Large intestine (tissue), 3 donors: Measurements from ENCODE around the gene THEMIS2. TPM values are rescaled to one million over a fixed set of nuclear protein-coding genes. Genes with fewer than 3 reads are reported as not detected.

Source experiments
- DNase-seq, 2 donors: peaks; one replicate each; pipeline versions ENCODE4 v3.0.0 to v3.0.0-alpha.2; 2013
- H3K27ac ChIP-seq: one replicate; pipeline ENCODE4 v1.5.1; 2013; ENCODE audit warnings: low read length
- H3K27me3 ChIP-seq: 2 replicates; pipeline ENCODE4 v1.6.1; 2013; ENCODE audit warnings: low read length; ENCODE audit not compliant: control insufficient read depth, insufficient read depth
- H3K36me3 ChIP-seq: 2 replicates; pipeline ENCODE4 v1.6.1; 2013; ENCODE audit warnings: low read length; ENCODE audit not compliant: control insufficient read depth, insufficient read depth
- H3K4me1 ChIP-seq: one replicate; pipeline ENCODE4 v1.6.1; 2013; ENCODE audit warnings: low read length; ENCODE audit not compliant: control insufficient read depth, insufficient read depth
- H3K4me3 ChIP-seq: one replicate; pipeline ENCODE4 v1.5.1; 2013; ENCODE audit warnings: low read length
- H3K9me3 ChIP-seq: one replicate; pipeline ENCODE4 v1.6.1; 2013; ENCODE audit warnings: mild to moderate bottlenecking, low read depth, low read length, moderate library complexity; ENCODE audit not compliant: control insufficient read depth
- WGBS: methylation state at CpG from one replicate; pipeline ENCODE4 v1.1.5; 2013; ENCODE audit warnings: low lambda C conversion rate; ENCODE audit not compliant: insufficient coverage; 5-methylcytosine and 5-hydroxymethylcytosine counted together
- polyA plus RNA-seq: library from polyadenylated mRNA; unstranded; fragments of 120-200 nt; gene quantifications from one replicate; pipeline ENCODE4 v1.2.1, GENCODE V29; 2013

The THEMIS2 gene
- polyA plus RNA-seq, 1 donor = 4.9 TPM

GRCh38 chr1:27922272-27922671 lies 49.9 kb downstream of the THEMIS2 start:
- DNase-seq = peak in 1 of 2 donors; percentile 44
- no peak overlapping the region for H3K27ac ChIP-seq
- 50% methylated on average over 1 of the region's 3 CpGs for WGBS

DNA sequence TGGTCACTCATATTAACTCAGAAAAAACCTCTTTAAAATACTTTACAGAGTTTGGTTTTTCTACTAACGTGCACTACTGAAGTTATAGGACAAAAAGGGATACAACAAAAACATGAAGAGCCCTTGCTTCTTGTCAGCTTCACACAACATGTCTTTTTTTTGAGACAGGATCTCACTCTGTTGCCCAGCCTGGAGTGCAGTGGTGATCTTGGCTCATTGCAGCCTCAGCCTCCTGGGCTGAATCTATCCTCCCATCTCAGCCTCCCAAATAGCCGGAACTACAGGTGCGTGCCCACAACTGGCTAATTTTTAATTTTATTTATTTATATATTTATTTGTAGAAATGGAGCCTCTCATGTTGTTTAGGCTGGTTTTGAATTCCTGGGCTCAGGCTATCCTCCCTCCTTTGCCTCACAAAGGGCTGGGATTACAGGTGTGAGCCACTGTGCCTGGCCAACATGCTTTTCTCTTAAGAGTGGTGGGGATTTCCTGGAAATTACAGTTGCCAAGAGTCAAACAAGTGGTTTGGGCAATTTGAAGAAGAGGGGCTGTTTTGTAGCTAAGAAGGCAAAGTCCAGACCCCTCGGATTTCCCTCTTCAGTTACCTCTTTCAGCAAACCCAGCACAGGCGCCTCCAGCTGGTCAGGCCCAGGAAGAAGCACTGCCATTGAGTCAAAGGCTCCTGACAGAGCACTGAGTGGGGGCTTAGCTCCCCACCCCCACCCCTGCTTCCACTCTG lies 56.0 kb downstream of the THEMIS2 start:
- Histone ChIP-seq H3K4me1 (no peaks in the 10 kb centered on the region), H3K9me3 (no peaks in the 10 kb centered on the region), H3K4me3 (no peak overlapping the region), H3K27me3 (no peaks in the 10 kb centered on the region), H3K27ac (no peak overlapping the region), H3K36me3 (no peaks in the 10 kb centered on the region)
- no peak for DNase-seq
- WGBS = 100% methylated on average over 1 of the region's 5 CpGs

More at GRCh38 chr1:27922272-27922671, 49.9 kb downstream of the THEMIS2 start:
- Histone ChIP-seq H3K4me1 (peaks cover 3% of the 10 kb centered on the region), H3K27me3 (no peaks in the 10 kb centered on the region), H3K4me3 (no peak overlapping the region), H3K9me3 (no peaks in the 10 kb centered on the region), H3K36me3 (no peaks in the 10 kb centered on the region)

DNA sequence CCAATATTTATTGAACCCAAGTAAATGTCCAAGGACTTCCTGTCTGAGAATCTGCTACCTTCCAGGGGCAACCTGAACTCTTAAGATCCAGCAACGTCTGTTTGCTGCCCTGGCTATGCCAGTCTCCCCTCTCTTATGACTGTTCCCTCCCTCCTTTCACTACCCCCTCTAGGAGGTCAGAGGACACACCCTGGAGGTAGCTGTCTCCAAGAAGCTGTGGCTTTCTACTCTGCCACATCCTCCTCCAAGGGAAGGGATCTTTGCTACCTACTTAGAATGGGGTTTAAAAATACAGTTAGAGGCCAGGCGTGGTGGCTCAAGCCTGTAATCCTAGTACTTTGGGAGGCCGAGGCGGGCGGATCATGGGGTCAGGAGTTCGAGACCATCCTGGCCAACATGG lies 58.8 kb downstream of the THEMIS2 start:
- no CpG with 5 or more reads among the region's 6 CpGs for WGBS
- no peak for DNase-seq
- H3K4me3 ChIP-seq = no peak overlapping the region
- no peak overlapping the region for H3K27ac ChIP-seq
- no peaks in the 10 kb centered on the region for H3K36me3 ChIP-seq
- H3K4me1 ChIP-seq = peaks cover 5% of the 10 kb centered on the region
- H3K27me3 ChIP-seq = no peaks in the 10 kb centered on the region
- no peaks in the 10 kb centered on the region for H3K9me3 ChIP-seq

- H3K9me3 ChIP-seq = no peaks in the 10 kb centered on the region
- no CpG with 5 or more reads among the region's 4 CpGs for WGBS
- no peaks in the 10 kb centered on the region for H3K36me3 ChIP-seq
- H3K4me3 ChIP-seq = no peak overlapping the region
- H3K27me3 ChIP-seq = no peaks in the 10 kb centered on the region
- no peak overlapping the region for H3K27ac ChIP-seq
- DNase-seq = no peak
- peaks cover 8% of the 10 kb centered on the region for H3K4me1 ChIP-seq
Measured at GRCh38 chr1:27931759-27932158, 59.4 kb downstream of the THEMIS2 start.

DNA sequence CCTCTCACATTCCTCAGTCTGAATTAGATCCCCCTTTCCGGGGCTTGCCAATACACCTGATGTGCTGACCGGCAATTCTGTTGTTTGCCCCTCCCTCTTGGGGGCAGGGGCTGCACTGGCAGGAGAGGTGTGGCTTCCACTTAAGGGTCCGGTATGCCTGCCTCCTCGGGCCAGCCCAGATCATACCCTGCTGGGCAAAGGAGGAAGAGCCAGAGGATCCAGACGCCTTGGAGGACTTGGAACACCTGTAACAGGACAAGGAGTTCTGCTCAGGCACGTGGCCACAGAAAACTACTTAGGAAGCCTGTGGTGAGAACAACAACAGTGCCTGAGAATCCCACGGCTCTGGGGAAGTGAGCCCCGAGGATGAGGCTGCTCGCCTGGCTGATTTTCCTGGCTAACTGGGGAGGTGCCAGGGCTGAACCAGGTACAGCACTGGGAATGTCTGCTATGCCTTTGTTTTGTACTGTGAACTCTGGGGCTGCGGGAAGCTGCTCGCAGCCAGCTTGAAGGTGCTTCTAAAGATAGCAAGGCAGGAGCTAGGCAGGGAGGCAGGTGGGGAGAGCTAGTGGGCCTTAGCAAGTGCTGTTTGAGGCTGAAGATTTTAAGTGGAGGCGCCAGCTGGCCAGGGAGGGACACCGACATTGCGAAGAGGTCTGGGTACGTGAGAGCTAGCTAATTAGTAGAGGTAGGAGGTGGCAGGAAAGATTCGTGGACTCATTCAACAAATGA lies 62.6 kb downstream of the THEMIS2 start, which contains the start of gene SMPDL3B:
TSS of gene SMPDL3B (plus strand) at position 183 of the 732 bp plus-strand sequence. CDS start at position 367, 184 bp downstream.
- Histone ChIP-seq H3K27me3 (no peaks in the 10 kb centered on the region), H3K4me1 (peaks cover 8% of the 10 kb centered on the region), H3K9me3 (no peaks in the 10 kb centered on the region), H3K36me3 (no peaks in the 10 kb centered on the region), H3K4me3 (peak within 1 kb of the TSS; percentile 36), H3K27ac (peak within 1 kb of the TSS; percentile 61)
- no CpG with 5 or more reads among the region's 16 CpGs for WGBS
- DNase-seq = peak; percentile 68 to 83

DNA sequence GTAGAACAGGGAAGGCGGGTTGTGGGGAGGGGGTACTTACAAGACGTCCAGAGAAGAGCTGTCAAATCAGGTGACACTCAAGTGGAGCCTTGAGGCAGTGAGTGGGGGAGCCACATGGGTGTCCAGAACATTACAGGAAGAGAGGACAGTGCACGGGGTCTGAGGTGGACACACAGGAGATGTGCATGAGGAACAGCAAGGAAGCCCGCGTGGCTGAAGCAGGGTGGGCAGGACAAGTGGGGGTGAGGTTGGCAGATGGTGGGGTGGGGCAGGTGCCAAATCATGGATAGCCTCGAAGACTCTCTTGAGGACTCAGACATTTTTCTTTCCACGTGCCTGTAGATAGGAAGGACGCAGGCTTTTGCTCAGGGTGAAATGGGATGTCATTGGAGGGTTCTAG lies 63.4 kb downstream of the THEMIS2 start:
- H3K4me1 ChIP-seq = peaks cover 8% of the 10 kb centered on the region
- H3K27me3 ChIP-seq = no peaks in the 10 kb centered on the region
- H3K36me3 ChIP-seq = no peaks in the 10 kb centered on the region
- H3K27ac ChIP-seq = peak overlapping the region; percentile 61
- WGBS = no CpG with 5 or more reads among the region's 8 CpGs
- H3K9me3 ChIP-seq = no peaks in the 10 kb centered on the region
- DNase-seq = no peak
- H3K4me3 ChIP-seq = peak overlapping the region; percentile 36

Other genes with a start within 250 kb of the THEMIS2 start
- gene FGR, start 237.4 kb upstream of the THEMIS2 start, polyA plus RNA-seq = 4.0 TPM
- 23.1 TPM for gene IFI6, start 200.4 kb upstream of the THEMIS2 start, polyA plus RNA-seq
- 9.7 TPM for gene FAM76A, start 146.6 kb upstream of the THEMIS2 start, polyA plus RNA-seq
- 66.2 TPM for gene STX12, start 99.3 kb upstream of the THEMIS2 start, polyA plus RNA-seq
- 37.7 TPM for gene PPP1R8, start 41.8 kb upstream of the THEMIS2 start, polyA plus RNA-seq
- 30.1 TPM for gene RPA2, start 42.0 kb downstream of the THEMIS2 start, polyA plus RNA-seq
- gene SMPDL3B, start 62.5 kb downstream of the THEMIS2 start, polyA plus RNA-seq = 17.0 TPM
- 7.8 TPM for gene XKR8, start 87.4 kb downstream of the THEMIS2 start, polyA plus RNA-seq
- gene EYA3, start 216.1 kb downstream of the THEMIS2 start, polyA plus RNA-seq = 16.7 TPM